SJCRH30 (cell line): ENCODE data around the gene CDH4. TPM values are rescaled to one million over a fixed set of nuclear protein-coding genes. Genes with fewer than 3 reads are reported as not detected.

Experiments used
- DNase-seq, 2 experiments: peaks; one replicate each; pipeline ENCODE4 v3.0.0-alpha.2; 2015 to 2020
- H3K27ac ChIP-seq: fragments of 250-450 bp; sonication (Bioruptor Pico); 2 replicates; pipeline ENCODE4 v1.5.1; 2020; ENCODE audit warnings: mild to moderate bottlenecking, moderate library complexity
- H3K27me3 ChIP-seq: fragments of 250-450 bp; sonication (Bioruptor Pico); 2 replicates; pipeline ENCODE4 v1.5.1; 2020; ENCODE audit warnings: mild to moderate bottlenecking, moderate library complexity
- H3K36me3 ChIP-seq: fragments of 250-450 bp; sonication (Bioruptor Pico); 2 replicates; pipeline ENCODE4 v1.5.1; 2020; ENCODE audit warnings: mild to moderate bottlenecking, moderate library complexity
- H3K4me1 ChIP-seq: fragments of 250-450 bp; sonication (Bioruptor Pico); 2 replicates; pipeline ENCODE4 v1.5.1; 2020; ENCODE audit warnings: mild to moderate bottlenecking, moderate library complexity
- H3K4me3 ChIP-seq: fragments of 250-450 bp; sonication (Bioruptor Pico); 2 replicates; pipeline ENCODE4 v1.5.1; 2020; ENCODE audit warnings: mild to moderate bottlenecking, moderate library complexity
- H3K9me3 ChIP-seq: fragments of 250-450 bp; sonication (Bioruptor Pico); replicated peaks from 2 replicates; pipeline ENCODE4 v1.5.1; 2020; ENCODE audit warnings: mild to moderate bottlenecking, moderate library complexity
- total RNA-seq: library from RNA; depleted of rRNA; stranded (reverse); fragments of >200 nt; shearing (Covaris generic); gene quantifications from 2 replicates; pipeline ENCODE4 v1.2.3, GENCODE V29; 2014

The CDH4 gene
- total RNA-seq, 1 experiment from 2014 or later, result 0.06 TPM

GRCh38 chr20:61772828-61773631 lies 521.0 kb downstream of the CDH4 start:
- 0 out of 2 replicates have a peak, but pooled peaks cover 3% of the 10 kb centered on the region for H3K9me3 ChIP-seq
- no peak overlapping the region for H3K27ac ChIP-seq
- H3K4me1 ChIP-seq, result no peaks in the 10 kb centered on the region
- no peak overlapping the region for H3K4me3 ChIP-seq
- no peaks in the 10 kb centered on the region for H3K36me3 ChIP-seq
- peaks cover 21% of the 10 kb centered on the region for H3K27me3 ChIP-seq
- DNase-seq, result no peak

- H3K27ac ChIP-seq, result no peak overlapping the region
- no peaks in the 10 kb centered on the region for H3K4me1 ChIP-seq
- H3K27me3 ChIP-seq, result peaks cover 19% of the 10 kb centered on the region
- DNase-seq, result no peak
- no peaks in the 10 kb centered on the region for H3K36me3 ChIP-seq
- H3K9me3 ChIP-seq, result 0 out of 2 replicates have a peak, but pooled peaks cover 3% of the 10 kb centered on the region
- no peak overlapping the region for H3K4me3 ChIP-seq
Observed at GRCh38 chr20:61773926-61774587, 522.0 kb downstream of the CDH4 start.

- Histone ChIP-seq H3K27me3 (peaks cover 14% of the 10 kb centered on the region), H3K4me1 (no peaks in the 10 kb centered on the region), H3K27ac (no peak overlapping the region), H3K36me3 (no peaks in the 10 kb centered on the region), H3K4me3 (no peak overlapping the region), H3K9me3 (0 out of 2 replicates have a peak, but pooled peaks cover 3% of the 10 kb centered on the region)
- DNase-seq, result no peak
Observed at GRCh38 chr20:61775423-61775822, 523.4 kb downstream of the CDH4 start.

GRCh38 chr20:61776491-61777075 lies 524.5 kb downstream of the CDH4 start:
- DNase-seq, result peak in 1 of 2 experiments; percentile 50
- H3K9me3 ChIP-seq, result 0 out of 2 replicates have a peak, but pooled peaks cover 6% of the 10 kb centered on the region
- peaks cover 18% of the 10 kb centered on the region for H3K27me3 ChIP-seq
- no peaks in the 10 kb centered on the region for H3K4me1 ChIP-seq
- no peaks in the 10 kb centered on the region for H3K36me3 ChIP-seq
- no peak overlapping the region for H3K27ac ChIP-seq
- H3K4me3 ChIP-seq, result no peak overlapping the region

GRCh38 chr20:61777773-61778494 lies 525.9 kb downstream of the CDH4 start:
- no peak for DNase-seq
- Histone ChIP-seq H3K27me3 (peaks cover 30% of the 10 kb centered on the region), H3K36me3 (no peaks in the 10 kb centered on the region), H3K4me3 (no peak overlapping the region), H3K27ac (no peak overlapping the region), H3K9me3 (0 out of 2 replicates have a peak, but pooled peaks cover 15% of the 10 kb centered on the region), H3K4me1 (no peaks in the 10 kb centered on the region)

- Histone ChIP-seq H3K36me3 (no peaks in the 10 kb centered on the region), H3K4me3 (no peak overlapping the region), H3K27ac (no peak overlapping the region), H3K9me3 (0 out of 2 replicates have a peak, but pooled peaks cover 16% of the 10 kb centered on the region), H3K27me3 (peaks cover 33% of the 10 kb centered on the region), H3K4me1 (no peaks in the 10 kb centered on the region)
- DNase-seq, result no peak
Observed at GRCh38 chr20:61778495-61778863, 526.4 kb downstream of the CDH4 start.

- Histone ChIP-seq H3K4me1 (no peaks in the 10 kb centered on the region), H3K36me3 (no peaks in the 10 kb centered on the region), H3K27ac (no peak overlapping the region), H3K9me3 (0 out of 2 replicates have a peak, but pooled peaks cover 16% of the 10 kb centered on the region), H3K4me3 (no peak overlapping the region), H3K27me3 (peaks cover 33% of the 10 kb centered on the region)
- DNase-seq, result no peak
Observed at GRCh38 chr20:61779176-61779965, 527.3 kb downstream of the CDH4 start.

GRCh38 chr20:61780066-61780465 lies 528.0 kb downstream of the CDH4 start:
- Histone ChIP-seq H3K4me1 (no peaks in the 10 kb centered on the region), H3K4me3 (no peak overlapping the region), H3K27me3 (peaks cover 37% of the 10 kb centered on the region), H3K9me3 (0 out of 2 replicates have a peak, but pooled peaks cover 13% of the 10 kb centered on the region), H3K27ac (no peak overlapping the region), H3K36me3 (no peaks in the 10 kb centered on the region)
- DNase-seq, result no peak

GRCh38 chr20:61784801-61785566 lies 532.9 kb downstream of the CDH4 start:
- Histone ChIP-seq H3K9me3 (0 out of 2 replicates have a peak, but pooled peaks cover 13% of the 10 kb centered on the region), H3K4me3 (no peak overlapping the region), H3K4me1 (no peaks in the 10 kb centered on the region), H3K27ac (no peak overlapping the region), H3K36me3 (no peaks in the 10 kb centered on the region), H3K27me3 (peaks cover 40% of the 10 kb centered on the region)
- DNase-seq, result no peak

GRCh38 chr20:61785567-61785816 lies 533.4 kb downstream of the CDH4 start:
- Histone ChIP-seq H3K4me1 (no peaks in the 10 kb centered on the region), H3K36me3 (no peaks in the 10 kb centered on the region), H3K9me3 (0 out of 2 replicates have a peak, but pooled peaks cover 13% of the 10 kb centered on the region), H3K27me3 (peaks cover 35% of the 10 kb centered on the region), H3K27ac (no peak overlapping the region), H3K4me3 (no peak overlapping the region)
- DNase-seq, result no peak

GRCh38 chr20:61786230-61786629 lies 534.2 kb downstream of the CDH4 start:
- DNase-seq, result no peak
- Histone ChIP-seq H3K9me3 (0 out of 2 replicates have a peak, but pooled peaks cover 13% of the 10 kb centered on the region), H3K4me3 (no peak overlapping the region), H3K27ac (no peak overlapping the region), H3K4me1 (no peaks in the 10 kb centered on the region), H3K36me3 (no peaks in the 10 kb centered on the region), H3K27me3 (peaks cover 31% of the 10 kb centered on the region)

- Histone ChIP-seq H3K27ac (no peak overlapping the region), H3K4me1 (no peaks in the 10 kb centered on the region), H3K27me3 (peaks cover 22% of the 10 kb centered on the region), H3K36me3 (no peaks in the 10 kb centered on the region), H3K9me3 (no peaks in the 10 kb centered on the region), H3K4me3 (no peak overlapping the region)
- DNase-seq, result no peak
Observed at GRCh38 chr20:61788343-61788742, 536.3 kb downstream of the CDH4 start.

GRCh38 chr20:61789329-61789728 lies 537.3 kb downstream of the CDH4 start:
- Histone ChIP-seq H3K4me3 (no peak overlapping the region), H3K36me3 (no peaks in the 10 kb centered on the region), H3K27ac (no peak overlapping the region), H3K27me3 (peaks cover 22% of the 10 kb centered on the region), H3K9me3 (no peaks in the 10 kb centered on the region), H3K4me1 (no peaks in the 10 kb centered on the region)
- no peak for DNase-seq
